Activated CD4-positive, CD25-positive, alpha-beta regulatory T cell treated with anti-CD3 and anti-CD28 coated beads, Interleukin-2, amount 50 U/mL, for 16 hours (primary cell): ENCODE measurements around the gene CAPZA3.
"Not testable (repeated sequence)": the region's sequence is repeated elsewhere in the genome, so short reads cannot be mapped to it uniquely, and the experiment has no call there.

Experiments
- DNase-seq: peaks from one replicate; pipeline ENCODE4 v3.0.0-alpha.2; 2020; ENCODE audit warnings: low read depth, low spot score

CAPZA3 gene, protein sequence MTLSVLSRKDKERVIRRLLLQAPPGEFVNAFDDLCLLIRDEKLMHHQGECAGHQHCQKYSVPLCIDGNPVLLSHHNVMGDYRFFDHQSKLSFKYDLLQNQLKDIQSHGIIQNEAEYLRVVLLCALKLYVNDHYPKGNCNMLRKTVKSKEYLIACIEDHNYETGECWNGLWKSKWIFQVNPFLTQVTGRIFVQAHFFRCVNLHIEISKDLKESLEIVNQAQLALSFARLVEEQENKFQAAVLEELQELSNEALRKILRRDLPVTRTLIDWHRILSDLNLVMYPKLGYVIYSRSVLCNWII

DNA sequence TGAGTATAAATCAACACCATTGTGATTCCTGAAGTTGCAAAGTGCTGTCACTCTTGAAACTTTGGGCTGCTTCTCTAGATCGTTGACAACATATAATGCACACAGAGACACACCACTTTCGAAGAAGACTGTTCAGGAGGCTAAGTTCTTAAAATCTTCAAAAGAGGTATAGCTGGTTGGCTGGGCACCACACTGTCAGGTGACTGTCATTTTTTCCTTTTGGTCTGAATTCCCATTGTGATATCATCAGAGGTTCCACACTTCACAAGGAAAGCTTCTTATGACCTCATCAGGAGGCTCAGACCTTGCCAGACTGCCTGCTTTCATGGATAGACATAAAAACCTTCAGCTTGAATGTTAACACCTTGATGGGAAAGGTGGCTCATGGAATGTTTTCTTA, at the start of gene CAPZA3, which contains the start of gene PLCZ1:
Gene CAPZA3 (plus strand): TSS at position 301 of the 400 bp plus-strand sequence. CDS start 150 bp downstream, outside the sequence.
Gene PLCZ1 (minus strand): TSS at position 194 of the 400 bp plus-strand sequence. CDS start 641 bp downstream, outside the sequence.
- no peak for DNase-seq

GRCh38 chr12:18689771-18690170, 48.1 kb upstream of the CAPZA3 start:
- no peak for DNase-seq

GRCh38 chr12:18690653-18691052, 47.3 kb upstream of the CAPZA3 start:
- no peak for DNase-seq

- DNase-seq, result not testable (repeated sequence)
Observed at GRCh38 chr12:18693986-18694385, 43.9 kb upstream of the CAPZA3 start.

DNA sequence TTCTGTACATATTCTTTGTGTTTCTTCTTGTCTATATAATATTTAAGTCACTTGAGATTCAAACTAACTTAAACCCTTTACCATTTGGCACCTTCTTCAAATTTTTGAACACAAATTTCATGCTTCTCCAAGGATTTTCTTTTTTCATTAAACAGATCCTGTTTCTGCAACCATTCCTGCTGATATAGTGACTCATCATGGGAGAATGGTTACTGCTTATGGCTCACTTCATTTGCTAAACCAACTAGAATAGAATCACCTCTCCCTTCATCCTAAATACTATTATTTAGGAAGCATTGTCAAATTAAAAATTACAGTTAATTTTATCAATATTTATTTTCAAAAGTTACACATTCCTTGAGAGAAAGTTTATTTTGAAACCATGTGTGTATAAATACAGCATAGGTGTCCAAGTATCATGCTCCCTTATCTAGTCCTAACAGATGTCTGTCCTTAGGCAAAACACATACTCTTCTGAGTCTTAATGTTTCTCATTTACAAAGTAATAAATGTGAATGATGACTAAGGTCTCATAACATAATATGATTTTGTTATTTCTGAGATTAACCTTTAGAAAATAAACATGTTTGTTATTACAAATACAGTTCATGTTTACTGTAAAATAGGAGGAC, 40.8 kb upstream of the CAPZA3 start:
- DNase-seq, result no peak

GRCh38 chr12:18700271-18700670, 37.6 kb upstream of the CAPZA3 start:
- DNase-seq, result no peak

GRCh38 chr12:18703321-18703720, 34.6 kb upstream of the CAPZA3 start:
- DNase-seq, result no peak

GRCh38 chr12:18703911-18704310, 34.0 kb upstream of the CAPZA3 start:
- no peak for DNase-seq

DNA sequence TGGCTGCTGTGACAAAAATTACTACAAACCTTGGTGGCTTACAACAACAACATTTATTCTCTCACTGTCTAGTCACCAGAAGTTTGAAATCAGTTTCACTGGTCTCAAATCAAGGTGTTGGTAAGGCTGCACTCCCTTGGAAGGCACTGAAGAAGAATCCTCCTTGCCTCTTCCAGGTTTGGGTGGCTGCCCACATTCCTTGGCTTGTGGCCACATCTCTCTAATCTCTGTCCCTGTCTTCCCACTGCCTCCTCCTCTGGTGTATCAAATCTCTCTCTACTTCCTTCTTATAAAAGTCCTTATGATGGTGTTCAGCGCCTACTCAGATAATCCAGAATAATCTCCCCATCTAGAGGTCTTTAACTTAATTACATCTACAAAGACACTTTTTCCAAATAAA, 31.1 kb upstream of the CAPZA3 start:
- DNase-seq, result no peak

DNA sequence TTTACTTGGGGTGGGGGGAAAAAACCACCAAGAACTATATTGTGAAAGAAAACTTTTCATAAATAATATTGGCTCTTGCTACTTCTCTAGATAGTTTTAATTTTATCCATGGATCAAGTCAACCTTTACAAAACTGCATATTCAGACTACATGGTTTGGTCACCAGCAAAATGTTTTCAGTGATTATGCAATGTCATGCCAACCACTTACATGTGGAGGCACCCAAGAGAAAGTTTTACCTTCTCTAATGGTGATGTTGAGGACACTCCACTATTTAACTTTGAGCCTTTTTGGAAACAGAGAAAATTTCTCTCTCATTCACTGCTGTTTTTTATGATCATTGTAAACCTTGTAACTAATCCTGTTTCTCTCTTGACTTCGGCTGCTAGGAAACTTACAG, 21.7 kb upstream of the CAPZA3 start:
- no peak for DNase-seq

DNA sequence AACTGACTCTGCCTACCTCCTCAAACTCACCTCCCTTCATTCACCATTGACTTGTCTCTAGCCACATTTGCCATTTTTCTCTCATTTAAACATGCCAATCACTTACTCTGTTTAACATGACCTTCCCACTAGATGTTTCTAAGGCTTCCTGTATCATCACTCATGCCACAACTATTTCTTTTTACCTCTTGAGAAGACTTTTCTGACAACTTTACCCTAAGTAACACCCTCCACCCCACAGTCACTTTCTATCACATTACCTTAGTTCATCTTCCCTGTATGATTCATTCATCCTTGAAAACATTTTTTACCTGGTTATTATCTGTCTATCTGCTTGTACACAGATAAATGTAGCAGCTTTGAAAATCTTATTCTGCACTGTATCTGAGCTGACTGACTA, 19.5 kb upstream of the CAPZA3 start:
- DNase-seq, result no peak

DNA sequence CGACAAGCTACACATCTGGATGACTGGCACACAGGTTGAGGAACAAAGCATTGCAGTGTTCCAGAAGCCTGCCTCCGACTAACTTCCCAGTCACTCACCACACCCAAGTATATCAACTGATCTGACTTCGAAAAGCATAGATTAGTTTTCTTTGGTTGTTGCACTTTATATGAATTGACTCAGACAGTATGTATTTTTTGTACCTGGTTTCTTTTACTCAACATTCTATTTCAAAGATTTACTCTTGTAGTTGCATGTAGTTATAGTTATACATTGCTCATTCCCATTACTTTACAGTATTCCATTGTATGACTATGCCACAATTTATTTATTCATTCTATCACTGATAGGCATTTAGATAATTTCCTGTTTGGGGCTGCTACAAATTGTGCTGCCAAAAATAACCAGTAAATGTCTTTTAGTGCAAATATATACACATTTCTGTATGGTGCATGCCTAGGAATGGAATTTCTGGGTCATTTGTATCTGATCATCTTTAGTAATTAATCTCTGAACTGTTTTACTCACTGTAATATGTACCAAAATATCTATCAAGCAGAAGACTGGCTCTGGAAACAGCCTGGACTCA, 17.9 kb upstream of the CAPZA3 start:
- DNase-seq, result no peak

DNA sequence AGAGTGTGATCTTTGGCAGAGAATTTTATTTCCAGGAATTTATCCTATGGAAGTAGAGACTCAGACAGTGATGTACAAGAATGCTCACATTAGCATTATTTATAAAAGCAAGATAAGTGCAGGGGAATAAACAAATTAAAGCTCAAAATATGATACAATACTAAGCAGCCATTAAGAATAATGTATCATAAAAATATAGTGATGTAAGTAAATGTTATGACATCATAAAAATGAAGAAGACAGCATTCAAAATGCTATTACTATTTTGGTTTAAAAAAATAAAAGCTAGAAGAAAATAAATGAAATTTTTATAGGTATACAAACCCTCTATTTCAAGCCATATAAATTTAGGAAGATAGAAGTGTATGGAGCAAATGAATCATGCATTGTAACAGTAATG, 17.2 kb upstream of the CAPZA3 start:
- DNase-seq, result no peak

GRCh38 chr12:18721452-18721851, 16.5 kb upstream of the CAPZA3 start:
- DNase-seq, result no peak

DNA sequence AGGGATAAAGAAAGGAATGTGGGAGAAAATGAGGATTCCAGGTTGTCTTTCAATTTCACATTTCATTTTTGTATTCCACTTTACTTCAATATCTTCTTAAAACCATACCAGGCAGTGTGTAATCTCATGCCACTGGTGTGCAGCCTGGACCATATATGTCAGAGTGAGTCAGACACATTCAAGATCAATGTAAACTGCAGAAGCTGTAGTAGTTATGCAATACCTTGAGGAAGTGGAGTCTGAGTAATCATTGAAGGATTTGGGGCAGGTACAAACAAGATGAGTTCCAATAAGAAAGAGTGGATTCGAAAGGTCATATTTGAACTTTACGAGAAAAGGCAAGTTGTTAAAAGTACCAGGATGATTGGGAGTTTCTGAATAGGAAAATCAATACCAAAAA, 14.2 kb upstream of the CAPZA3 start:
- no peak for DNase-seq

GRCh38 chr12:18731156-18731555, 6.8 kb upstream of the CAPZA3 start:
- no peak for DNase-seq

GRCh38 chr12:18747895-18748294, 10.0 kb downstream of the CAPZA3 start:
- no peak for DNase-seq

- DNase-seq, result no peak
Observed at GRCh38 chr12:18749386-18749957, 11.6 kb downstream of the CAPZA3 start.

DNA sequence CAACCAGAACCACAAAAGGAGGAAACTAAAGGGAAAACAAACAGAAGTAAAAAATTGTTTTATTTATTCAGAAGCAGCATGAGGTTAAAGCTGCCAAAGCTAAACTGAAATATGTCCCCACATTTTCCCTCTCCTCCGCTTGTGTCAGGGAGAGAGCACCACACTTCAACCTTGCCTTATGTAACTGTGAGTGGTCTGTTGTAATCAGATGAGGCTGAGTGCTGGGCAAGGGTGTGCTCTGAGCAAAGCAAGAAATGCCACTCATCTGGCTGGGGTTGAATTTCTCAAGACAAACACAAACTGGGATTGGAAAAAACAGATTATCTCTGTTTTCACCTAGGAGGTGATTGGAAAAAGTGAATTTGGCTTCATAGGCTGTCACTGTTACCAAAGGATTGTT, 12.2 kb downstream of the CAPZA3 start:
- DNase-seq, result no peak

DNA sequence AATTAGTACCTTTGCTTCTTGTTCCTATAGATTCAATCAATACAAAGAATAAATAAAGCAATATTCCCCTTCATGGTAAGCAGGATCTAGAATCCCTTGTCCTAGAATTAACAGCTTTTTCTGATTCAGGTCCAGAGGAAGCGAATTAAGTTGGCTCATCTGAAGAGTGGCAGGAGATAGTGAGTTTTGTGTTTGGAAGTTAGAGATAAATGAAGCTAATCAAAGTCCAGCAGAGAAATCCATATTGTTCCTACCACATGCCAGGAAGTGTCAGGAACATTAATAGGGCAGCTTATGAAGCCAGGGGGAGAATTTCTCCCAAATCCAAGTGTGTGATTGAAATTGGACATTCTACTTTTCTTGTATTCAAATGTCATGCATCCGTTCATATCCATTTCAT, 13.9 kb downstream of the CAPZA3 start:
- no peak for DNase-seq

- no peak for DNase-seq
Observed at GRCh38 chr12:18752280-18752920, 14.5 kb downstream of the CAPZA3 start.

DNA sequence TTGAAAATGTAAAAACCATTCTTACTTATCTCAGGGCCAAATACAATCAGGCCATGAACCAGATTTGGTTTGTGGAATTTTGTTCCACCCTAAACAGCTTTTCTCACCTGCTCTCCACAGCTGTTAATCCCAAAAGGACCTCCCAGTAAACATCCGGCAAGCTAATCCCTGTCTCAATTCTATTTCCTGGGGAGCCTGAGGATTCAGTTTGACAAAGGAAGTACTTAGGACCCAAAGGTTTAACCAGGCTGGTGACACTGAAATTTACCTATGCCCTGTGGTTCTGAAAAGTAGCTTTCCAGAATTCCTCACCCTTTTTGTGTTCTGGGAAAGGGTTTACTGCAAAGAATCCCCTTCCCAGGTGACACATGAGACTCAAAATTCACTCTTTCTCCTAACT, 15.0 kb downstream of the CAPZA3 start:
- no peak for DNase-seq
